Tibial artery (tissue), 4 donors: ENCODE results near the gene DNASE1.

Source experiments
- DNase-seq, 2 donors: peaks; one replicate each; pipeline ENCODE4 v3.0.0-alpha.2; 2019
- H3K27ac ChIP-seq, 2 donors: fragments of 200-600 bp; sonication (generic) in 1 of 2; 1 replicate in 1 of 2; 2 replicates in 1 of 2; pipeline ENCODE4 v1.5.1; 2018 to 2019; ENCODE audit warnings: mild to moderate bottlenecking in 1 of 2
- H3K27me3 ChIP-seq, 2 donors: fragments of 200-600 bp; sonication (generic) in 1 of 2; one replicate each; pipeline versions ENCODE4 v1.5.1 to v1.6.0; 2016 to 2019
- H3K36me3 ChIP-seq, 3 donors: fragments of 200-600 bp; sonication (generic) in 2 of 3; one replicate each; pipeline ENCODE4 v1.5.1; 2016 to 2019; ENCODE audit warnings: mild to moderate bottlenecking in 2 of 3
- H3K4me1 ChIP-seq, 4 donors: fragments of 200-600 bp; sonication (generic) in 2 of 4; 1 replicate in 3 of 4; 2 replicates in 1 of 4; pipeline ENCODE4 v1.5.1; 2016 to 2019
- H3K4me3 ChIP-seq, 2 donors: fragments of 200-600 bp; sonication (generic) in 1 of 2; 1 replicate in 1 of 2; 2 replicates in 1 of 2; pipeline ENCODE4 v1.5.1; 2018 to 2019; ENCODE audit warnings: mild to moderate bottlenecking in 2 of 2
- H3K9me3 ChIP-seq, 3 donors: fragments of 200-600 bp; sonication (generic) in 1 of 3; one replicate each; pipeline ENCODE4 v1.5.1; 2016 to 2019
- intact Hi-C: fragments of 100-400 bp; cut with DNase I; formaldehyde crosslinking; loops from one replicate; pipeline ENCODE4 v1.15.0; 2023; ENCODE audit warnings: low total_unique reads
- TF ChIP-seq, protein P1 (sequence below), 2 experiments: fragments of 200-600 bp in 1 of 2; fragments of 450-650 bp in 1 of 2; IDR thresholded peaks; one replicate each; pipeline ENCODE4 v1.5.1; 2017 to 2019; ENCODE audit warnings: antibody characterized with exemption in 2 of 2, mild to moderate bottlenecking in 1 of 2, moderate library complexity in 1 of 2

The DNASE1 gene

DNA sequence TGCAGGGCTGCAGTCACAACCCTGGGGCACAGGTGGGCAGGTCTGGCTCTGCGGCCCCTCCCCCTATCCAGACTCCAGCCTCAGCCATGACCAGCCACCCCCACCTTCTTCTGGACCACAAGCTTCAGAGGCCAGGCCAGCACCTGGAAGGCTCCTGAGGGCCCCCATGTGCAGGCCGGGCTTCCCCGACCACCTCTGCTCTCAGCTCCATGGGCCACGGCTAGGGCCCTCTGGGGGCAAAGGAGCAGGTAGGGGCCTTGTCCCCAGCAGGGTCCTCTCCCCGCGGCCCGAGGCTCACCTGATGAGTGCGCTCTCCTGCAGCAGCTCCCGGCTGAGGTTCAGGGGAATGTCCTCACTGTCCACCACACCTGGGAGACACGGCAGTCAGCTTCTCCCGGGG lies 16.9 kb downstream of the DNASE1 start:
- no peak for DNase-seq
- no peaks in the 10 kb centered on the region for H3K4me1 ChIP-seq
- H3K9me3 ChIP-seq: no peaks in the 10 kb centered on the region
- intact Hi-C loops: no loop called here
- peaks cover 23 to 79% (median 74%) of the 10 kb centered on the region in 3 donors for H3K36me3 ChIP-seq
- H3K27me3 ChIP-seq: no peaks in the 10 kb centered on the region
- H3K4me3 ChIP-seq: no peak overlapping the region
- H3K27ac ChIP-seq: no peak overlapping the region
- TF ChIP-seq, protein P1, sequence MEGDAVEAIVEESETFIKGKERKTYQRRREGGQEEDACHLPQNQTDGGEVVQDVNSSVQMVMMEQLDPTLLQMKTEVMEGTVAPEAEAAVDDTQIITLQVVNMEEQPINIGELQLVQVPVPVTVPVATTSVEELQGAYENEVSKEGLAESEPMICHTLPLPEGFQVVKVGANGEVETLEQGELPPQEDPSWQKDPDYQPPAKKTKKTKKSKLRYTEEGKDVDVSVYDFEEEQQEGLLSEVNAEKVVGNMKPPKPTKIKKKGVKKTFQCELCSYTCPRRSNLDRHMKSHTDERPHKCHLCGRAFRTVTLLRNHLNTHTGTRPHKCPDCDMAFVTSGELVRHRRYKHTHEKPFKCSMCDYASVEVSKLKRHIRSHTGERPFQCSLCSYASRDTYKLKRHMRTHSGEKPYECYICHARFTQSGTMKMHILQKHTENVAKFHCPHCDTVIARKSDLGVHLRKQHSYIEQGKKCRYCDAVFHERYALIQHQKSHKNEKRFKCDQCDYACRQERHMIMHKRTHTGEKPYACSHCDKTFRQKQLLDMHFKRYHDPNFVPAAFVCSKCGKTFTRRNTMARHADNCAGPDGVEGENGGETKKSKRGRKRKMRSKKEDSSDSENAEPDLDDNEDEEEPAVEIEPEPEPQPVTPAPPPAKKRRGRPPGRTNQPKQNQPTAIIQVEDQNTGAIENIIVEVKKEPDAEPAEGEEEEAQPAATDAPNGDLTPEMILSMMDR (IDR thresholded peaks at IDR 0.05): no peak

DNA sequence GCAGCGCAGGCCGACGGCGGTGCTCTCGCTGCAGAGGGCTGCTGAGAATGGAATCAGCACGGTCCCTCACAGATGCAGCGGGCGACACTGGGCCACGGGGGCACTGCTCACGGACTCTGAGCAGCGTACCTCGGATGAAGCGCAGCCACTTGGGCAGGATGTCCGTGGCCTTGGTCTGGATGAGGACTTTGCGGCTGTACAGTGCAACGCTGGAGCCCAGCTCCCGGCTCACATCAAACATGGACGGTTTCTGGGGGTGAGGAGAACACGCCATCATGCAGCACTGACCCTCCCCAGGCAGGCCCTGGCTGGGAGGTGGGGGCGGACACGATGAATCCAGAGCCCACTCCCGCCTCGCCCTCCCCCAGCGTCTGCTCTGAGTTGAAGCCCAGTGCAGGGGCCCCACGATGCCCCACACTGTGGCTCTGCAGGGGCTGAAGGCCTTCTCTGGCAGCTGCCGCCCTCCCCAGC lies 18.1 kb downstream of the DNASE1 start:
- intact Hi-C loops: no loop called here
- Histone ChIP-seq H3K36me3 (peaks cover 23 to 85% (median 74%) of the 10 kb centered on the region in 3 donors), H3K4me3 (no peak overlapping the region), H3K27ac (no peak overlapping the region), H3K9me3 (no peaks in the 10 kb centered on the region), H3K27me3 (no peaks in the 10 kb centered on the region), H3K4me1 (no peaks in the 10 kb centered on the region)
- no peak for DNase-seq
- TF ChIP-seq, protein P1 (IDR thresholded peaks at IDR 0.05): no peak

DNA sequence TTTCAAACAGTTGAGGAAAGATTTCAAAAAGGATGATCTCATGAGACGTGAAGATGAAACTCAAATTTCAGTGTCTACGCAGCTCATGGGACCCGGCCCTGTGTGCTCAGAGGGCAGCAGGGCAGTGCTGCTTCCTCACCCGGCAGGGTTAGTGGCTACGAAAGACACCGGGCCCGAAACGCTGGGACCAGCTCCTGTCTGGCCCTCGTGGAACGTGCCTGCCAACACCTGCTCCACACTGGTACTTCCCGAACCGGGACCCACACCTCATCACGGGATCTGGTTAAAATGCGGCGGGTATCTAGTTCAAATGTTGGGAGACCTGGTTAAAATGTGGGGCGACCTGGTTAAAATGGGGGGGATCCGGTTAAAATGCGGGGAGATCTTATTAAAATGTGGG lies 18.7 kb downstream of the DNASE1 start:
- Histone ChIP-seq H3K27ac (no peak overlapping the region), H3K27me3 (no peaks in the 10 kb centered on the region), H3K4me1 (no peaks in the 10 kb centered on the region), H3K9me3 (no peaks in the 10 kb centered on the region), H3K4me3 (no peak overlapping the region), H3K36me3 (peaks cover 28 to 91% (median 76%) of the 10 kb centered on the region in 3 donors)
- no peak for DNase-seq
- TF ChIP-seq, protein P1 (IDR thresholded peaks at IDR 0.05): no peak
- intact Hi-C loops: no loop called here

DNA sequence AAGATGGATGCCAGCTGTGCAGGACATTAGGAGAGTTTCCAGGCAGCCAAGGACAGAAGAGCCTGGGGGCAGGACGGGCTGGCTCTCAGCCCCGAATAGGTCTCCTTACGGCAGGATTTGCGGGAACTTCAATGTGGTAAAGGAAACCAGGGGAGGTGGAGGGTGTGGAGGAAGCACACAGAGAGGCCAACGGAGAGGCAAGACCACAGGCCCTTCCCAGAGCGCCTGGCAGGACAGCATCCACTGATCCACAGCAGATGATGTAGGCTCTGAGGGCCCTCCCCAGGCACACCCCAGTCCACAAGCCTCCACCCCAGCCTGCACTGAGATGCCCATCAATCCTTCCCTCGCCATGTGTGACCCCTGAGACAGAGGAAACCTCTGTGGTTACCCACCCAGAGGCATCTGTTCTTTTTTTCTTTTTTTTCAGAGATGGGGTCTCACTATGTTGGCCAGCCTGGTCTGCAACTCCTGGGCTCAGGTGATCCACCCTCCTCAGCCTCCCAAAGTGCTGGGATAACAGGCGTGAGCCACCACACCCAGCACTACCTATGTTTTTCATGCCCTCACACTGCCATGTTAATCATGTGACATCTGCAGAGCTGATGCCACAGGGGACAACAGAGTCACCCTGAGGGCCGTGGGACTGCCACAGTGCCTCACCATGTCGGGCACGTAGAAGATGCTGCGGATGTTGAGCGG lies 19.3 kb downstream of the DNASE1 start:
- H3K36me3 ChIP-seq: peaks cover 34 to 92% (median 76%) of the 10 kb centered on the region in 3 donors
- DNase-seq: no peak
- no peak overlapping the region for H3K27ac ChIP-seq
- no peaks in the 10 kb centered on the region for H3K4me1 ChIP-seq
- intact Hi-C loops: no loop called here
- TF ChIP-seq, protein P1 (IDR thresholded peaks at IDR 0.05): no peak
- H3K4me3 ChIP-seq: no peak overlapping the region
- no peaks in the 10 kb centered on the region for H3K9me3 ChIP-seq
- H3K27me3 ChIP-seq: no peaks in the 10 kb centered on the region

DNA sequence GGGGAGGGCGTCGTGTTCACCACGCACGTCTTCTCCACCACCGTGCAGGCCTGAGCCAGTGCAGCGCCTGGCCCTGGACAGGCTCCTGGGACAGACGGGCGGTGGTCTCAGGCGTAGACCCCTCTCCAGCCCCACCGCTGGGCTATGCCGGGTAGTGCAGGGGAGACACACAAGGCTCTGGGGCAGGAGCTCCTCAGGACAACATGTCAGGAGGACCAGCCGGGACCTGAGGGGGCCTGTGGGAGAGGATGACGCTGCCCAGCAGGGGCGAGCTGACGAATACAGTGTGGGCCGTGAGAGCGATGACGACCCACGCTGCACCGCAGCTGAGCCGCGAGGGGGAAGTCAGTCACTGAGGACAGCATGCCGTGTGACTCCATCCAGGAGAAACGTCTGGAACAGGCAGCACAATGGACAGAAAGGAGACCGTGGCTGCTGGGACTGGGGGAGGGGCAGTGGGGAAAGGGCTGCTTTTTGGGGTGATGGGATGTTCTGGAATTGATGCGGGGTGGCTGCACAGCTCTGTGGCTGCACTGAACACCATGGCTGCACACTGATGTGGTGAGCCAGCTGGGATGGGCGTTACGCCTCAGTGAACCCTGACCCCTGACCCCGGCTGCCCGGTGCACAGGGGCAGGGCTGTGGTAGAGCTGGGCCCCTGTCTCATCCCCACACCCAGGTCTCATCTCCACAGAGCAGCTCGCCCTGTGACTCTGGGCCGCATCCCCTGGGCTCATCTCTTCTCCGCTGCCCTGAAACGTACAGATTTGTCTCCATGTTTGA lies 20.2 kb downstream of the DNASE1 start:
- H3K27ac ChIP-seq: no peak overlapping the region
- intact Hi-C loops: no loop called here
- no peaks in the 10 kb centered on the region for H3K9me3 ChIP-seq
- TF ChIP-seq, protein P1 (IDR thresholded peaks at IDR 0.05): no peak
- no peaks in the 10 kb centered on the region for H3K4me1 ChIP-seq
- H3K27me3 ChIP-seq: no peaks in the 10 kb centered on the region
- no peak for DNase-seq
- H3K4me3 ChIP-seq: no peak overlapping the region
- peaks cover 41 to 95% (median 77%) of the 10 kb centered on the region in 3 donors for H3K36me3 ChIP-seq
